Tibial artery (tissue), 4 donors: ENCODE data around the gene C1QTNF5.

Experiments
- DNase-seq, 2 donors: peaks; one replicate each; pipeline ENCODE4 v3.0.0-alpha.2; 2019
- H3K27ac ChIP-seq, 2 donors: fragments of 200-600 bp; sonication (generic) in 1 of 2; 1 replicate in 1 of 2; 2 replicates in 1 of 2; pipeline ENCODE4 v1.5.1; 2018 to 2019; ENCODE audit warnings: mild to moderate bottlenecking in 1 of 2
- H3K27me3 ChIP-seq, 2 donors: fragments of 200-600 bp; sonication (generic) in 1 of 2; one replicate each; pipeline versions ENCODE4 v1.5.1 to v1.6.0; 2016 to 2019
- H3K36me3 ChIP-seq, 3 donors: fragments of 200-600 bp; sonication (generic) in 2 of 3; one replicate each; pipeline ENCODE4 v1.5.1; 2016 to 2019; ENCODE audit warnings: mild to moderate bottlenecking in 2 of 3
- H3K4me1 ChIP-seq, 4 donors: fragments of 200-600 bp; sonication (generic) in 2 of 4; 1 replicate in 3 of 4; 2 replicates in 1 of 4; pipeline ENCODE4 v1.5.1; 2016 to 2019
- H3K4me3 ChIP-seq, 2 donors: fragments of 200-600 bp; sonication (generic) in 1 of 2; 1 replicate in 1 of 2; 2 replicates in 1 of 2; pipeline ENCODE4 v1.5.1; 2018 to 2019; ENCODE audit warnings: mild to moderate bottlenecking in 2 of 2
- H3K9me3 ChIP-seq, 3 donors: fragments of 200-600 bp; sonication (generic) in 1 of 3; one replicate each; pipeline ENCODE4 v1.5.1; 2016 to 2019
- CTCF ChIP-seq, 2 experiments: fragments of 200-600 bp in 1 of 2; fragments of 450-650 bp in 1 of 2; IDR thresholded peaks; one replicate each; pipeline ENCODE4 v1.5.1; 2017 to 2019; ENCODE audit warnings: antibody characterized with exemption in 2 of 2, mild to moderate bottlenecking in 1 of 2, moderate library complexity in 1 of 2
- intact Hi-C: fragments of 100-400 bp; cut with DNase I; formaldehyde crosslinking; loops from one replicate; pipeline ENCODE4 v1.15.0; 2023; ENCODE audit warnings: low total_unique reads

The C1QTNF5 gene

DNA sequence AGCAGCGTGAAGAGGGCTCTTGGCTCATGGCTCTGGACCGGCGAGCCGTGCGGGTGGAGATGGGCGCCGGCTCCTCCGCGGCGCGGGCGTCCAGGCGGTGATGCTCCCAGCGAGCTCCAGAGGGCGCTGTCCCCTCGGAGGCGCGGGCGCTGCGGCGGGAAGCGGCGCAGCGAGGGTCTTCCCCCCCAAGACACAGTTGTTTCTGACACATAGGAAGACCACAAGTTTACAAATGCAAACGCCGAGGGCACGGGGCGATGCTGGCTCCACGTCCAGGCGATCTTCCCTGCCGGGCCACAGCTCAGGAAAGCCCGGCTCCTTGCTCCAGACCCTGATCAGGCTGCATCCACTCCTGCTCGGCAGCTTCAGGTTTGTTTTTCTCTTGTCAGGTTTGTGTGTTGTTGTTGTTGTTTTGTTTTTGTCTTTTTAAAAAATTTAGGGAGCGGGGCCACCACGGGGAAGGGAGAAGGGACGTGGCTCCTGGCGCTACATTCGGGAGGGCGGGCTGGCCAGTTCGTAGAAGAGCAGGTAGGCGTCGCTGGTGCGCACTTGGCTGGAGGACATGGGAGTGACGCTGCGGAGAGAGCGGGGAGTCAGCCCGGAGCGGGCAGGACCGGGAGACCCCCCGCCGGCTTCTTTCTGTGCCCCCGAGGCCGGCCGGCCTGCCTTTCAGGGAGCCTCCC is 15.8 kb upstream of the C1QTNF5 start:
- intact Hi-C loops, result loop anchor here (2.0 kb wide), 1 partner anchor 18 kb away; no protein-coding TSS in a partner anchor
- peak; percentile 80 to 90 for DNase-seq
- Histone ChIP-seq H3K4me1 (peaks cover 0 to 24% (median 18%) of the 10 kb centered on the region in 4 donors), H3K27me3 (no peaks in the 10 kb centered on the region), H3K36me3 (peaks cover 0 to 23% (median 6%) of the 10 kb centered on the region in 3 donors), H3K27ac (peak overlapping the region; percentile 54 to 63), H3K4me3 (peak overlapping the region; percentile 42 to 55), H3K9me3 (no peaks in the 10 kb centered on the region)
- peak; percentile 85 to 95 for TF ChIP-seq CTCF (IDR thresholded peaks at IDR 0.05)

DNA sequence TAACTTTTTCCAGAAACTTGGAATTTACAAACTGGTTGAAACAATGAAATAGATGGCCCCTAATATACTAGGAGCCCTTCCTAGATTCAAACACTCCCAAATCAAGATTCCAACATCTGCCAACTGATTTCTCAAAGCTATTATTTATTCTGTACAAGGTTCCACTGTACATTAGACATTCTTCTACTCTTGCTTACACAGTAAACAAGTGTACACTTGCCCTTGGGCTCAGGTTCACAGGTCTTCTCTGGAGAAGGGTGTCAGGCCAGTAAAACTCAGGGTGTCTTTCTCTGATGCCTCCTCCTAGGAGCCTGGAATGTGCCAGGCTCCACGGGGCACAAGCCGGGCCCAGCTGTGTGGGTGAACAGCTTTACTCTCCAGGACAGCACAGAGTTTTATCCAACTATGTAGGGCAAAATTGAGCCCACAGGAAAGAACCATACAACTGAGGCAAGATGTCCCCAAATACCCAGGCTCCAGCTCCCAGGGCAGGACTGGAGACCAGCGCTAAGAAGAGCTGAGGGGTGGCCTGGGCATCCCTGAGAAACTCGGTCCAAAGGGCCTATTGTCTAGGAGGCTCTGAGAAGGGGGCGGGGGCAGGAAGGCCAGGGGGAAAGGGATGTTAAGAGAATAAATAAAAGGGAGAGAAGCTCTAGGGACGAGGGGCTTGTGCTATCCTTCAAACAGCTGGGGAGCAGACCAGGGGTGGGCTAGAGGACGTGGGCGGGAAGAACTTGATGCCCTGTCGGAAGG is 14.6 kb upstream of the C1QTNF5 start:
- intact Hi-C loops, result no loop called here
- Histone ChIP-seq H3K36me3 (peaks cover 0 to 23% (median 6%) of the 10 kb centered on the region in 3 donors), H3K4me1 (peaks cover 0 to 13% (median 8%) of the 10 kb centered on the region in 4 donors), H3K27me3 (no peaks in the 10 kb centered on the region), H3K9me3 (no peaks in the 10 kb centered on the region), H3K27ac (no peak overlapping the region), H3K4me3 (no peak overlapping the region)
- TF ChIP-seq CTCF (IDR thresholded peaks at IDR 0.05), result no peak
- no peak for DNase-seq

GRCh38 chr11:119352857-119353260 is 12.2 kb upstream of the C1QTNF5 start:
- peak in 1 of 2 donors; percentile 51 for DNase-seq
- no peak for TF ChIP-seq CTCF (IDR thresholded peaks at IDR 0.05)
- peaks cover 0 to 4% (median 0%) of the 10 kb centered on the region in 3 donors for H3K36me3 ChIP-seq
- H3K4me3 ChIP-seq, result no peak overlapping the region
- H3K4me1 ChIP-seq, result peaks cover 0 to 12% (median 8%) of the 10 kb centered on the region in 4 donors
- H3K27me3 ChIP-seq, result no peaks in the 10 kb centered on the region
- no peak overlapping the region for H3K27ac ChIP-seq
- intact Hi-C loops, result no loop called here
- no peaks in the 10 kb centered on the region for H3K9me3 ChIP-seq

GRCh38 chr11:119351232-119351631 is 10.5 kb upstream of the C1QTNF5 start:
- no peak overlapping the region for H3K4me3 ChIP-seq

DNA sequence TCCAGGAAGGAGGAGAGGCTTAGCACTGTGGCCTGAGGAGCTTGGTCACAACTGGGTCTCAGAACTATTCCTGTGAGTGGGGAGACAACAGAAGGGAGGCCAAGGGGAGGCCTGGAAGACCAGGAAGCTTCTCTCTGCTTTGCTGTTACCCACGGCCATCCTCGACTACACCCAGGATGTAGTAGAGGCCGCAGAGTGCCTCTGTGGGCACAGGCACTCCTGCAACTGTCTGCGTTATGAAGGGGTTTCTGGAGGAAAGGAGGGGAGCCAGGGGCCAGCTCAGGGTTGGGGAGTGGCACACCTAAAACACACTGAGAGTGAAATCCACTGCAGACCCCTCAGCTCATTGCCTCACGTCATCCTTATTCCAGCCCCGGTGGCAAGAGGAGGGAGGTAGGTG is 9.6 kb upstream of the C1QTNF5 start:
- H3K27ac ChIP-seq, result no peak overlapping the region
- no peaks in the 10 kb centered on the region for H3K36me3 ChIP-seq
- H3K9me3 ChIP-seq, result no peaks in the 10 kb centered on the region
- intact Hi-C loops, result no loop called here
- no peak for TF ChIP-seq CTCF (IDR thresholded peaks at IDR 0.05)
- peak in 1 of 2 donors; percentile 51 for DNase-seq
- peaks cover 0 to 19% (median 1%) of the 10 kb centered on the region in 4 donors for H3K4me1 ChIP-seq
- H3K4me3 ChIP-seq, result no peak overlapping the region
- H3K27me3 ChIP-seq, result no peaks in the 10 kb centered on the region

More at GRCh38 chr11:119351232-119351631, 10.5 kb upstream of the C1QTNF5 start:
- H3K4me1 ChIP-seq, result peaks cover 0 to 19% (median 2%) of the 10 kb centered on the region in 4 donors
- TF ChIP-seq CTCF (IDR thresholded peaks at IDR 0.05), result no peak
- DNase-seq, result no peak
- no peaks in the 10 kb centered on the region for H3K27me3 ChIP-seq
- intact Hi-C loops, result no loop called here
- no peak overlapping the region for H3K27ac ChIP-seq
- no peaks in the 10 kb centered on the region for H3K36me3 ChIP-seq
- H3K9me3 ChIP-seq, result no peaks in the 10 kb centered on the region
